ENCODE data around the gene CCDC134.

DNA sequence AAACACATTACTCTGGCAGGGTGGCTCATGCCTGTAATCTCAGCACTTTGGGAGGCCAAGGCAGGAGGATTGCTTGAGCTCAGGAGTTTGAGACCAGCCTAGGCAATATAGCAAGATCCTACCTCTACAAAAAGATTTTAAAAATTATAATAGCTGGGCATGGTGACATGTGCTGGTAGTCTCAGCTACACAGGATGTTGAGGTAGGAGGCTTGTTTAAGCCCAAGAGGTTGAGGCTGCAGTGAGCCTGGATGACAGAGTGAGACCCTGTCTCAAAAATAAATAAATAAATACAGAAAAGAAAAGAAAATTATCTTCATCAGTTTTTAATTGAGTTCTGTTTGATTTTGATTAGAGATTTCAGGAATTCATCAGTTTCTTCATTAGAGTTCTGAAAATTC, 5.2 kb downstream of the CCDC134 start:
- TF ChIP-seq, protein P1, sequence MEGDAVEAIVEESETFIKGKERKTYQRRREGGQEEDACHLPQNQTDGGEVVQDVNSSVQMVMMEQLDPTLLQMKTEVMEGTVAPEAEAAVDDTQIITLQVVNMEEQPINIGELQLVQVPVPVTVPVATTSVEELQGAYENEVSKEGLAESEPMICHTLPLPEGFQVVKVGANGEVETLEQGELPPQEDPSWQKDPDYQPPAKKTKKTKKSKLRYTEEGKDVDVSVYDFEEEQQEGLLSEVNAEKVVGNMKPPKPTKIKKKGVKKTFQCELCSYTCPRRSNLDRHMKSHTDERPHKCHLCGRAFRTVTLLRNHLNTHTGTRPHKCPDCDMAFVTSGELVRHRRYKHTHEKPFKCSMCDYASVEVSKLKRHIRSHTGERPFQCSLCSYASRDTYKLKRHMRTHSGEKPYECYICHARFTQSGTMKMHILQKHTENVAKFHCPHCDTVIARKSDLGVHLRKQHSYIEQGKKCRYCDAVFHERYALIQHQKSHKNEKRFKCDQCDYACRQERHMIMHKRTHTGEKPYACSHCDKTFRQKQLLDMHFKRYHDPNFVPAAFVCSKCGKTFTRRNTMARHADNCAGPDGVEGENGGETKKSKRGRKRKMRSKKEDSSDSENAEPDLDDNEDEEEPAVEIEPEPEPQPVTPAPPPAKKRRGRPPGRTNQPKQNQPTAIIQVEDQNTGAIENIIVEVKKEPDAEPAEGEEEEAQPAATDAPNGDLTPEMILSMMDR (conservative IDR thresholded peaks at IDR 0.05; ENCODE audit: low read depth, low read length): no peak
- TF ChIP-seq EZH2 (IDR thresholded peaks at IDR 0.05; ENCODE audit: low read length, unreplicated experiment): no peak
